ENCODE measurements around the gene C1orf74. TPM values are rescaled to one million over a fixed set of nuclear protein-coding genes. Genes with fewer than 3 reads are reported as not detected.

The C1orf74 gene
- total and polyA plus RNA-seq, 4 donors = 0.82 to 1.8 (median 1.1) TPM

DNA sequence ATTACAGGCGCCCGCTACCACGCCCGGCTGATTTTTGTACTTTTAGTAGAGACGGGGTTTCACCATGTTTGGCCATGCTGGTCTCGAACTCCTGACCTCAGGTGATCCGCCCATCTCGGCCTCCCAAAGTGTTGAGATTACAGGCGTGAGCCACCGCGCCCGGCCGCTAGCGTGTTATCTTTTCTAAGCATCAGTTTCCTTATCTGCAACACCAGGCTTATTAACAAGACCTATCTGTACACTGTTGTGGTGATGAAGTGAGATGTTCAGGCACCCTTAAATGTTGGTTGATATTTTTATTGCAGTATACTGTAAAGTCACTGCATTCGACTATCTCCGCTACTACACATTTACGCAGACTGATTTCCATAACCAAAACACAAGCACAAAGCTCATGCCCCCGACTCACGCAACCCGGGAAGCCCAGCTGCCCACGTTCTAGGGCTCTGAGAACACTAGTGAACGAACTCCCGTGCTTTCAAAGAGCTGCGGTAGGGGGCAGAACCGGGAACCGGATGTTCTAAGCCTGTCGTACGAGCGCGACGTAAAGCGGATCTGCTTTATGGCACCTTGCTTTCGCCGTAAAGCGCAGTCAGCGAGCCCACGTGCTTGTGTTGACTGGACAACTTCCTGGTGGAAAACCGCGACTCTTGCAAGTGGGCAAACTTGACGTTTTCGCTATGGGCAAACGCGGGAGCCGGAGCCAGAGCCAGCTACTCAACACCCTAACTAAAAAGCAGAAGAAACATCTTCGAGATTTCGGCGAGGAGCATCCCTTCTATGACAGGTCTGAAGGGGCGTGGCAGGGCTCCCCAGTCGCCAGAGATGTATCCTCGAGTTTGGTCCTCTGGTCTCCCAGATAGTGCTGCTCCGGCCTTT is 43.3 kb upstream of the C1orf74 start, which contains the start of gene UTP25:
UTP25 (plus strand) TSS at position 589 of the 879 bp plus-strand sequence; CDS start at position 681, 92 bp downstream.
- 15% methylated on average over 51 of the region's 51 CpGs for WGBS
- no peaks in the 10 kb centered on the region for H3K27me3 ChIP-seq (ENCODE audit: control insufficient read depth in 4 of 4, insufficient read depth in 4 of 4, low read length in 3 of 4)
- peak; percentile 30 to 46 for TF ChIP-seq HNF4A (conservative IDR thresholded peaks at IDR 0.05)
- TF ChIP-seq JUND (IDR thresholded peaks at IDR 0.05) = peak; percentile 14 to 38
- TF ChIP-seq, protein P1, sequence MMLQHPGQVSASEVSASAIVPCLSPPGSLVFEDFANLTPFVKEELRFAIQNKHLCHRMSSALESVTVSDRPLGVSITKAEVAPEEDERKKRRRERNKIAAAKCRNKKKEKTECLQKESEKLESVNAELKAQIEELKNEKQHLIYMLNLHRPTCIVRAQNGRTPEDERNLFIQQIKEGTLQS (IDR thresholded peaks at IDR 0.05) = no peak
- TF ChIP-seq NR2F2 (IDR thresholded peaks at IDR 0.05) = peak; percentile 14
- TF ChIP-seq HNF4G (IDR thresholded peaks at IDR 0.05) = no peak
- TF ChIP-seq, protein P2, sequence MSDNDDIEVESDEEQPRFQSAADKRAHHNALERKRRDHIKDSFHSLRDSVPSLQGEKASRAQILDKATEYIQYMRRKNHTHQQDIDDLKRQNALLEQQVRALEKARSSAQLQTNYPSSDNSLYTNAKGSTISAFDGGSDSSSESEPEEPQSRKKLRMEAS (IDR thresholded peaks at IDR 0.05) = peak; percentile 100
- TF ChIP-seq RXRA (IDR thresholded peaks at IDR 0.05) = peak; percentile 24 to 61
- TF ChIP-seq, protein P3, sequence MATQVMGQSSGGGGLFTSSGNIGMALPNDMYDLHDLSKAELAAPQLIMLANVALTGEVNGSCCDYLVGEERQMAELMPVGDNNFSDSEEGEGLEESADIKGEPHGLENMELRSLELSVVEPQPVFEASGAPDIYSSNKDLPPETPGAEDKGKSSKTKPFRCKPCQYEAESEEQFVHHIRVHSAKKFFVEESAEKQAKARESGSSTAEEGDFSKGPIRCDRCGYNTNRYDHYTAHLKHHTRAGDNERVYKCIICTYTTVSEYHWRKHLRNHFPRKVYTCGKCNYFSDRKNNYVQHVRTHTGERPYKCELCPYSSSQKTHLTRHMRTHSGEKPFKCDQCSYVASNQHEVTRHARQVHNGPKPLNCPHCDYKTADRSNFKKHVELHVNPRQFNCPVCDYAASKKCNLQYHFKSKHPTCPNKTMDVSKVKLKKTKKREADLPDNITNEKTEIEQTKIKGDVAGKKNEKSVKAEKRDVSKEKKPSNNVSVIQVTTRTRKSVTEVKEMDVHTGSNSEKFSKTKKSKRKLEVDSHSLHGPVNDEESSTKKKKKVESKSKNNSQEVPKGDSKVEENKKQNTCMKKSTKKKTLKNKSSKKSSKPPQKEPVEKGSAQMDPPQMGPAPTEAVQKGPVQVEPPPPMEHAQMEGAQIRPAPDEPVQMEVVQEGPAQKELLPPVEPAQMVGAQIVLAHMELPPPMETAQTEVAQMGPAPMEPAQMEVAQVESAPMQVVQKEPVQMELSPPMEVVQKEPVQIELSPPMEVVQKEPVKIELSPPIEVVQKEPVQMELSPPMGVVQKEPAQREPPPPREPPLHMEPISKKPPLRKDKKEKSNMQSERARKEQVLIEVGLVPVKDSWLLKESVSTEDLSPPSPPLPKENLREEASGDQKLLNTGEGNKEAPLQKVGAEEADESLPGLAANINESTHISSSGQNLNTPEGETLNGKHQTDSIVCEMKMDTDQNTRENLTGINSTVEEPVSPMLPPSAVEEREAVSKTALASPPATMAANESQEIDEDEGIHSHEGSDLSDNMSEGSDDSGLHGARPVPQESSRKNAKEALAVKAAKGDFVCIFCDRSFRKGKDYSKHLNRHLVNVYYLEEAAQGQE (IDR thresholded peaks at IDR 0.05) = peak; percentile 74
- peak; percentile 51 to 68 for TF ChIP-seq RAD21 (IDR thresholded peaks at IDR 0.05)
- peak; percentile 69 for TF ChIP-seq SP1 (IDR thresholded peaks at IDR 0.05)
- no peak for TF ChIP-seq FOXA1 (IDR thresholded peaks at IDR 0.05)
- TF ChIP-seq TAF1 (conservative IDR thresholded peaks at IDR 0.05) = peak; percentile 94
- TF ChIP-seq, protein P4, sequence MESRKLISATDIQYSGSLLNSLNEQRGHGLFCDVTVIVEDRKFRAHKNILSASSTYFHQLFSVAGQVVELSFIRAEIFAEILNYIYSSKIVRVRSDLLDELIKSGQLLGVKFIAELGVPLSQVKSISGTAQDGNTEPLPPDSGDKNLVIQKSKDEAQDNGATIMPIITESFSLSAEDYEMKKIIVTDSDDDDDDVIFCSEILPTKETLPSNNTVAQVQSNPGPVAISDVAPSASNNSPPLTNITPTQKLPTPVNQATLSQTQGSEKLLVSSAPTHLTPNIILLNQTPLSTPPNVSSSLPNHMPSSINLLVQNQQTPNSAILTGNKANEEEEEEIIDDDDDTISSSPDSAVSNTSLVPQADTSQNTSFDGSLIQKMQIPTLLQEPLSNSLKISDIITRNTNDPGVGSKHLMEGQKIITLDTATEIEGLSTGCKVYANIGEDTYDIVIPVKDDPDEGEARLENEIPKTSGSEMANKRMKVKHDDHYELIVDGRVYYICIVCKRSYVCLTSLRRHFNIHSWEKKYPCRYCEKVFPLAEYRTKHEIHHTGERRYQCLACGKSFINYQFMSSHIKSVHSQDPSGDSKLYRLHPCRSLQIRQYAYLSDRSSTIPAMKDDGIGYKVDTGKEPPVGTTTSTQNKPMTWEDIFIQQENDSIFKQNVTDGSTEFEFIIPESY (IDR thresholded peaks at IDR 0.05) = peak; percentile 96
- TF ChIP-seq GABPA (IDR thresholded peaks at IDR 0.05 in 1 of 2, conservative IDR thresholded peaks at IDR 0.05 in 1 of 2) = peak; percentile 89 to 98
- TF ChIP-seq EGR1 (IDR thresholded peaks at IDR 0.05; ENCODE audit: low read depth in 2 of 2) = peak in 1 of 2 donors; percentile 50
- peak; percentile 31 for TF ChIP-seq FOXA2 (IDR thresholded peaks at IDR 0.05)
- TF ChIP-seq, protein P5, sequence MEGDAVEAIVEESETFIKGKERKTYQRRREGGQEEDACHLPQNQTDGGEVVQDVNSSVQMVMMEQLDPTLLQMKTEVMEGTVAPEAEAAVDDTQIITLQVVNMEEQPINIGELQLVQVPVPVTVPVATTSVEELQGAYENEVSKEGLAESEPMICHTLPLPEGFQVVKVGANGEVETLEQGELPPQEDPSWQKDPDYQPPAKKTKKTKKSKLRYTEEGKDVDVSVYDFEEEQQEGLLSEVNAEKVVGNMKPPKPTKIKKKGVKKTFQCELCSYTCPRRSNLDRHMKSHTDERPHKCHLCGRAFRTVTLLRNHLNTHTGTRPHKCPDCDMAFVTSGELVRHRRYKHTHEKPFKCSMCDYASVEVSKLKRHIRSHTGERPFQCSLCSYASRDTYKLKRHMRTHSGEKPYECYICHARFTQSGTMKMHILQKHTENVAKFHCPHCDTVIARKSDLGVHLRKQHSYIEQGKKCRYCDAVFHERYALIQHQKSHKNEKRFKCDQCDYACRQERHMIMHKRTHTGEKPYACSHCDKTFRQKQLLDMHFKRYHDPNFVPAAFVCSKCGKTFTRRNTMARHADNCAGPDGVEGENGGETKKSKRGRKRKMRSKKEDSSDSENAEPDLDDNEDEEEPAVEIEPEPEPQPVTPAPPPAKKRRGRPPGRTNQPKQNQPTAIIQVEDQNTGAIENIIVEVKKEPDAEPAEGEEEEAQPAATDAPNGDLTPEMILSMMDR (IDR thresholded peaks at IDR 0.05; ENCODE audit: low read depth, low read length, missing input control) = peak; percentile 67
- TF ChIP-seq YY1 (IDR thresholded peaks at IDR 0.05) = peak; percentile 81
- peak within 1 kb of the TSS; percentile 64 to 85 (median 77) for H3K4me3 ChIP-seq (ENCODE audit: low read depth in 1 of 3, low read length in 3 of 3)
- peak within 1 kb of the TSS; percentile 53 to 71 for H3K27ac ChIP-seq (ENCODE audit: low read depth in 1 of 2, low read length in 2 of 2)
- peaks cover 1 to 17% (median 13%) of the 10 kb centered on the region in 4 donors for H3K36me3 ChIP-seq (ENCODE audit: control insufficient read depth in 4 of 4, insufficient read depth in 3 of 4, low read depth in 1 of 4, low read length in 3 of 4)
- peaks cover 0 to 11% (median 9%) of the 10 kb centered on the region in 4 donors for H3K4me1 ChIP-seq (ENCODE audit: control insufficient read depth in 4 of 4, insufficient read depth in 4 of 4, low read length in 3 of 4)
- peak within 1 kb of the TSS; percentile 35 to 72 for H3K9ac ChIP-seq (ENCODE audit: low read depth in 1 of 2, low read length in 2 of 2)
- H3K9me3 ChIP-seq (ENCODE audit: control insufficient read depth in 4 of 4, low read length in 3 of 4) = no peaks in the 10 kb centered on the region
- DNase-seq (ENCODE audit: low spot score) = peak; percentile 93
